Measurements from ENCODE around the gene ENHO. TPM values are rescaled to one million over a fixed set of nuclear protein-coding genes. Genes with fewer than 3 reads are reported as not detected.

ENHO gene
- total and polyA plus RNA-seq, 2 donors (not counting 1 experiment from before 2014, with no cell fraction given) = not detected

- Histone ChIP-seq H3K27ac (ENCODE audit: low read length in 2 of 2) (no peak overlapping the region), H3K36me3 (replicated peaks in 1 of 2; ENCODE audit: control extremely low read depth in 1 of 2, control insufficient read depth in 1 of 2, extremely low read depth in 1 of 2, insufficient read depth in 2 of 2, low read length in 1 of 2) (no peaks in the 10 kb centered on the region), H4K20me1 (ENCODE audit: control insufficient read depth, insufficient read depth, low read length, poor library complexity, severe bottlenecking) (no peaks in the 10 kb centered on the region), H3K9ac (ENCODE audit: low read length) (no peak overlapping the region), H3K79me2 (ENCODE audit: control insufficient read depth, insufficient read depth, low read length) (no peaks in the 10 kb centered on the region), H3K4me3 (ENCODE audit: control extremely low read depth in 1 of 5, extremely low read depth in 1 of 5, insufficient read depth in 1 of 5, low read depth in 2 of 5, low read length in 4 of 5) (no peak overlapping the region), H3K4me2 (replicated peaks; ENCODE audit: low read depth, low read length, poor library complexity, severe bottlenecking) (no peak overlapping the region), H3K4me1 (ENCODE audit: control insufficient read depth in 2 of 2, insufficient read depth in 2 of 2, low read length in 2 of 2) (peaks cover 0 to 3% of the 10 kb centered on the region in 2 donors), H3K9me3 (ENCODE audit: control extremely low read depth in 1 of 3, control insufficient read depth in 2 of 3, insufficient read depth in 1 of 3, low read length in 2 of 3) (no peaks in the 10 kb centered on the region), H3K27me3 (replicated peaks in 1 of 4; ENCODE audit: control extremely low read depth in 1 of 4, control insufficient read depth in 3 of 4, insufficient read depth in 4 of 4, low read length in 3 of 4) (peaks cover 0 to 17% (median 8%) of the 10 kb centered on the region in 4 experiments), H2AFZ (ENCODE audit: insufficient read depth, low read depth, low read length, poor library complexity, severe bottlenecking) (no peak overlapping the region)
- Mint-ChIP-seq H3K27me3 (peaks cover 32% of the 10 kb centered on the region), H3K27ac (no peak overlapping the region), H3K4me1 (no peaks in the 10 kb centered on the region), H3K4me3 (no peak overlapping the region), H3K9me3 (ENCODE audit: insufficient read depth) (no peaks in the 10 kb centered on the region)
- CTCF ChIA-PET = interaction anchor here (0.7 to 3.2 kb wide), 8 partner anchors 10 to 166 kb away, joined by 3 to 17 read pairs (median 3); no protein-coding TSS in a partner anchor
- TF ChIP-seq EZH2 (IDR thresholded peaks at IDR 0.05; ENCODE audit: borderline replicate concordance, insufficient read depth, low read depth, low read length, poor library complexity, severe bottlenecking) (no peak), CTCF (IDR thresholded peaks at IDR 0.05) (no peak)
- intact Hi-C loops (cut with micrococcal nuclease) = no loop called here
- DNase-seq (no peak), ATAC-seq (ENCODE audit: low read depth) (no peak)
- POLR2A ChIA-PET = no interaction called here
- 88% methylated on average over 6 of the region's 6 CpGs for WGBS (ENCODE audit: insufficient coverage)
These were observed 26.6 kb downstream of the ENHO start for GRCh38 chr9:34496149-34496712.

- H3K27me3 Mint-ChIP-seq = peaks cover 35% of the 10 kb centered on the region
- CTCF ChIA-PET = interaction anchor here (1.0 kb wide), 1 partner anchor 123 kb away, joined by 3 read pairs; no protein-coding TSS in a partner anchor
- intact Hi-C loops (cut with micrococcal nuclease) = no loop called here
These were observed 28.7 kb downstream of the ENHO start for GRCh38 chr9:34493972-34494535.

More at GRCh38 chr9:34493972-34494535, 28.7 kb downstream of the ENHO start:
- WGBS (ENCODE audit: insufficient coverage) = 29% methylated on average over 8 of the region's 8 CpGs
- no peak overlapping the region for H3K4me3 Mint-ChIP-seq
- H3K4me1 Mint-ChIP-seq = no peaks in the 10 kb centered on the region
- Histone ChIP-seq H3K4me3 (ENCODE audit: control extremely low read depth in 1 of 5, extremely low read depth in 1 of 5, insufficient read depth in 1 of 5, low read depth in 2 of 5, low read length in 4 of 5) (no peak overlapping the region), H2AFZ (ENCODE audit: insufficient read depth, low read depth, low read length, poor library complexity, severe bottlenecking) (no peak overlapping the region), H4K20me1 (ENCODE audit: control insufficient read depth, insufficient read depth, low read length, poor library complexity, severe bottlenecking) (no peaks in the 10 kb centered on the region), H3K9ac (ENCODE audit: low read length) (no peak overlapping the region), H3K4me1 (ENCODE audit: control insufficient read depth in 2 of 2, insufficient read depth in 2 of 2, low read length in 2 of 2) (no peaks in the 10 kb centered on the region), H3K27me3 (replicated peaks in 1 of 4; ENCODE audit: control extremely low read depth in 1 of 4, control insufficient read depth in 3 of 4, insufficient read depth in 4 of 4, low read length in 3 of 4) (peaks cover 0 to 25% (median 6%) of the 10 kb centered on the region in 4 experiments), H3K36me3 (replicated peaks in 1 of 2; ENCODE audit: control extremely low read depth in 1 of 2, control insufficient read depth in 1 of 2, extremely low read depth in 1 of 2, insufficient read depth in 2 of 2, low read length in 1 of 2) (no peaks in the 10 kb centered on the region), H3K4me2 (replicated peaks; ENCODE audit: low read depth, low read length, poor library complexity, severe bottlenecking) (no peak overlapping the region), H3K79me2 (ENCODE audit: control insufficient read depth, insufficient read depth, low read length) (no peaks in the 10 kb centered on the region), H3K9me3 (ENCODE audit: control extremely low read depth in 1 of 3, control insufficient read depth in 2 of 3, insufficient read depth in 1 of 3, low read length in 2 of 3) (no peaks in the 10 kb centered on the region), H3K27ac (ENCODE audit: low read length in 2 of 2) (no peak overlapping the region)
- no peak overlapping the region for H3K27ac Mint-ChIP-seq
- DNase-seq (peak; percentile 22), ATAC-seq (ENCODE audit: low read depth) (no peak)
- TF ChIP-seq CTCF (IDR thresholded peaks at IDR 0.05) = no peak
- no peak for TF ChIP-seq EZH2 (IDR thresholded peaks at IDR 0.05; ENCODE audit: borderline replicate concordance, insufficient read depth, low read depth, low read length, poor library complexity, severe bottlenecking)
- POLR2A ChIA-PET = no interaction called here
- no peaks in the 10 kb centered on the region for H3K9me3 Mint-ChIP-seq (ENCODE audit: insufficient read depth)

Data from B cell (primary cell).